IPS DF 6.9 (cell line): ENCODE results near the gene RNF151.
"Not testable (repeated sequence)": the region's sequence is repeated elsewhere in the genome, so short reads cannot be mapped to it uniquely, and the experiment has no call there.

Source experiments
- DNase-seq: peaks from one replicate; pipeline ENCODE4 v3.0.0-alpha.2; 2013; ENCODE audit warnings: low read depth, low spot score
- H3K27ac ChIP-seq: one replicate; pipeline ENCODE4 v1.5.1; 2013; ENCODE audit warnings: low read length, control low read depth
- H3K27me3 ChIP-seq: 2 replicates; pipeline ENCODE4 v1.6.1; 2013; ENCODE audit warnings: mild to moderate bottlenecking, low read length; ENCODE audit not compliant: control insufficient read depth, insufficient read depth
- H3K36me3 ChIP-seq: 2 replicates; pipeline ENCODE4 v1.6.1; 2013; ENCODE audit warnings: low read length; ENCODE audit not compliant: control insufficient read depth, insufficient read depth
- H3K4me1 ChIP-seq: 2 replicates; pipeline ENCODE4 v1.6.1; 2013; ENCODE audit warnings: low read length; ENCODE audit not compliant: control insufficient read depth, insufficient read depth
- H3K4me3 ChIP-seq: 2 replicates; pipeline ENCODE4 v1.5.1; 2013; ENCODE audit warnings: mild to moderate bottlenecking, low read length
- H3K9me3 ChIP-seq: 2 replicates; pipeline ENCODE4 v1.6.1; 2013; ENCODE audit warnings: low read length, inconsistent platforms; ENCODE audit not compliant: control insufficient read depth, insufficient read depth
- WGBS: extraction: QIAGEN DNeasy Blood & Tissue Kit; methylation state at CpG from one replicate; pipeline ENCODE4 v1.1.7; 2013; ENCODE audit warnings: mixed read lengths, missing lambda C conversion rate; ENCODE audit not compliant: insufficient read length, insufficient coverage; 5-methylcytosine and 5-hydroxymethylcytosine counted together

Gene RNF151

GRCh38 chr16:2004795-2005517, 38.3 kb downstream of the RNF151 start:
- no peaks in the 10 kb centered on the region for H3K9me3 ChIP-seq
- H3K4me1 ChIP-seq: peaks cover 5% of the 10 kb centered on the region
- H3K36me3 ChIP-seq: peaks cover 30% of the 10 kb centered on the region
- no peak for DNase-seq
- H3K4me3 ChIP-seq: no peak overlapping the region
- no CpG with 5 or more reads among the region's 34 CpGs for WGBS
- no peak overlapping the region for H3K27ac ChIP-seq
- H3K27me3 ChIP-seq: no peaks in the 10 kb centered on the region

DNA sequence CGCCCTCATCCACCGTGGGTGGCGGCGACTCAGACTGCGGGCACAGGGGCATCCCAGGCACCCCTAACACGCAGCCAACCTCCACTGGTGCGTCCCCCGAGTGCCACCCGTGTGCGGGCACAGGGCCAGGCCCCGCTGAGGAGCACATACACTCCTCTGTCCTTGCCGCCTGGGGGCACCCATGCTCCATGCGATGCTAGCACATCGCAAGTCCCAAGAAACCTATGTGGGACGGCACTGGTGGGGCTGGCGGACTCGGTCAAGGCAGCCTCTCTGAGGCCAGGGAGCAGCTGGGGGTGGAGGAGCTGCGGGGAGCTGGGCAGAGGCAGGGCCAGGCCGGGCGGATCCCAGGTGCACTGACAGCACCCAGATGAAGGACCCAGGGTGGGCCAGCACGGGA, 39.0 kb downstream of the RNF151 start:
- no peaks in the 10 kb centered on the region for H3K27me3 ChIP-seq
- peaks cover 5% of the 10 kb centered on the region for H3K4me1 ChIP-seq
- no peak for DNase-seq
- no peak overlapping the region for H3K4me3 ChIP-seq
- no peaks in the 10 kb centered on the region for H3K9me3 ChIP-seq
- WGBS: no CpG with 5 or more reads among the region's 21 CpGs
- peaks cover 26% of the 10 kb centered on the region for H3K36me3 ChIP-seq
- no peak overlapping the region for H3K27ac ChIP-seq

- Histone ChIP-seq H3K9me3 (no peaks in the 10 kb centered on the region), H3K4me1 (peaks cover 5% of the 10 kb centered on the region), H3K27me3 (no peaks in the 10 kb centered on the region), H3K27ac (no peak overlapping the region), H3K36me3 (peaks cover 21% of the 10 kb centered on the region), H3K4me3 (no peak overlapping the region)
- no CpG with 5 or more reads among the region's 8 CpGs for WGBS
- DNase-seq: no peak
These were observed 39.7 kb downstream of the RNF151 start for GRCh38 chr16:2006317-2006716.

GRCh38 chr16:2007081-2007836, 40.6 kb downstream of the RNF151 start:
- no CpG with 5 or more reads among the region's 16 CpGs for WGBS
- no peak overlapping the region for H3K27ac ChIP-seq
- H3K4me3 ChIP-seq: no peak overlapping the region
- H3K36me3 ChIP-seq: peaks cover 12% of the 10 kb centered on the region
- no peaks in the 10 kb centered on the region for H3K9me3 ChIP-seq
- peaks cover 5% of the 10 kb centered on the region for H3K4me1 ChIP-seq
- no peak for DNase-seq
- H3K27me3 ChIP-seq: no peaks in the 10 kb centered on the region

GRCh38 chr16:2008009-2008526, 41.4 kb downstream of the RNF151 start:
- H3K4me1 ChIP-seq: peaks cover 5% of the 10 kb centered on the region
- H3K27ac ChIP-seq: no peak overlapping the region
- H3K36me3 ChIP-seq: peaks cover 4% of the 10 kb centered on the region; the same call in 1 of the 2 replicates
- no CpG with 5 or more reads among the region's 15 CpGs for WGBS
- no peak overlapping the region for H3K4me3 ChIP-seq
- H3K27me3 ChIP-seq: no peaks in the 10 kb centered on the region
- no peaks in the 10 kb centered on the region for H3K9me3 ChIP-seq
- DNase-seq: no peak

DNA sequence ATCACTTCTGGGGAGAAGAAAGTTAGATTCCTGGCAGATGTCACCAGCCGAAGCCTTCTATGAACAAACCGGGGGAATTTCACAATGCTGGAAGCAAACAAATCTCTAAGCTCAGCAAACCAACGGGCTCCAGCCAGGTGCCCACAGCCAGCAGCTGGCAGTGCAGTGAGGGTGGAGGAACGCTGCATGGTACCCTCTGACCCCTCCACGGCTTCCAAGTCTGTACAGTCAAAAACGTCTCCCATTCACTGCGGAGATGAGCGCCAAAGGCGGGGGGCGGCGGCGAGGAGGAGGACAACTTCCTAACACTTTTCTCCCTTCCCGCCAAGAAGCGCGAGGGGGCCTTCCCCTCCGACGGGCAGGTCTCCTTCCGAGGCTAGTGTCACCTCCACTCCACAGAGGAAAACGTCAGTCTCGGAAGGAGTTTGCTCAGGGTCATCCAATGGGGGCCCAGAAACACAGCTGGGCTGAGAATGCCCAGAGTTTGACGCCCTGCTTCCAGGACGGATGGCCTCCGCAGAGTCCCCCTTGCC, 42.0 kb downstream of the RNF151 start:
- no peak overlapping the region for H3K27ac ChIP-seq
- WGBS: no CpG with 5 or more reads among the region's 23 CpGs

DNA sequence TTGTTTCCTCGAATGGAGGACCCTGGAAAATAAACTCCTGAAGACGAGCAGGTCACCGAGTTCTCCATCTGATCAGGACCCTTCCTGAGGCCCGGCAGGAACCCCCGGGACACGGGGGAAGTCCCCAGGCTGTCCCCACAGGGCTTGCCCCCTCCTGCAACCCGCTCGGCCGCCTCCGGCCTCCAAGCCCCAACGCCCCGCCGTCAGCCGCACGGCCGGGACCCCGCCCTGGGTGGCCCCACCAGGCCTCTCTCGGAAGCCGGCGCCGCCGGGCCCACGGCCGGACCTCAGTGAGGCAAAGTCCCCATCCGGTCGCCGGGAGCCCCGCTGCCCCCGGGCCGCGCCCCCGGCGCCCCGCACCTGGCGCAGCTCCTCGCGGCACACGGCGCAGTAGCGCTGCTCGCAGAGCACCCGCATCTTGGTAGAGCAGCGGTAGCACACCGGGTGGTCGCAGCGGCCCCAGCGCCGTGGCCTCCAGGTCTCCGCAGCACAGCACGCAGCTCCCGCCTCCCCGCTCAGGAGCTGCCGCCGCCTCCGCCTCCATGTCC, 42.6 kb downstream of the RNF151 start:
- H3K27ac ChIP-seq: no peak overlapping the region
- no peaks in the 10 kb centered on the region for H3K9me3 ChIP-seq
- peak overlapping the region; percentile 96 for H3K4me3 ChIP-seq
- H3K4me1 ChIP-seq: peaks cover 4% of the 10 kb centered on the region
- H3K27me3 ChIP-seq: no peaks in the 10 kb centered on the region
- no peak for DNase-seq
- no CpG with 5 or more reads among the region's 55 CpGs for WGBS
- no peaks in the 10 kb centered on the region; the same call in 1 of the 2 replicates for H3K36me3 ChIP-seq

More for the DNA sequence above, 42.0 kb downstream of the RNF151 start:
- DNase-seq: no peak
- peak overlapping the region; percentile 96 for H3K4me3 ChIP-seq
- no peaks in the 10 kb centered on the region for H3K27me3 ChIP-seq
- no peaks in the 10 kb centered on the region for H3K9me3 ChIP-seq
- H3K4me1 ChIP-seq: peaks cover 5% of the 10 kb centered on the region
- H3K36me3 ChIP-seq: no peaks in the 10 kb centered on the region; the same call in 1 of the 2 replicates

DNA sequence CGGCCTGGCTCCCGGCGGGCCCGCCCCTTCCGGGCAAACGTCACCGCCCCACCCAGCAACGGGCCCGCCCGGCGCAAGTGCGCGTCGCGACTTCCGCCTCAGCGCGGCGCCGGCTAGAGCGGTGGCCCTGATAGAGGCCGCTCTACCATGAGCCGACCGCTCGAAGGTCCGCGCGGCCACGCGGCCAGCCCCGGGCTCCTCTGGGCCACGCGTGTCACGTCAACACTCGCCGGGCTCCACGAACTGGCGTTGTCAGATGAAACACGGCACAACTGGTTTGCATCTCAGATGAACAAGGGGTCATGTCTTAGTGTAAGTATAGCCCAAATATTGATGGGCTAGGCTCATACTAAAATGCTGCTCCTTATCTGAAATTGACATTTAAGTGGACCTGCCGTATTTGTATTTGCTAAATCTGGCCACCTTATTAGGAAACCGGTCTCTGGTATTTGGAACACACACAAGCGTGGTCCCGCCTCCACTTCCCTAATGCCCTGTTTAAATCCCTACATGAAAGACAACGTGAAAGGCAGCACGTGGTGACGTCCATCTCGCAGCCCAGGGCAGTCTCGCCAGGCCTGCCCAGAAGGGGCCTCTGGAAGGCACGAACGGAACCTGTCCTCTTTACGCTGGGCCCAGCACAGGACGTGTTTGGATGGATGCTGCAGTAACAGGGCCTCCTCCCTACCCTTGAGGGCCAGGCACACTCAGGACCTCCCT, 43.3 kb downstream of the RNF151 start, which contains the start of gene ZNF598:
ZNF598 (minus strand) TSS at position 31 of the 720 bp plus-strand sequence.
- Histone ChIP-seq H3K27ac (no peak within 1 kb of the TSS), H3K27me3 (no peaks in the 10 kb centered on the region), H3K4me1 (peaks cover 1% of the 10 kb centered on the region), H3K9me3 (no peaks in the 10 kb centered on the region), H3K36me3 (no peaks in the 10 kb centered on the region; the same call in 1 of the 2 replicates), H3K4me3 (peak within 1 kb of the TSS; percentile 96)
- DNase-seq: no peak
- WGBS: no CpG with 5 or more reads among the region's 52 CpGs

GRCh38 chr16:2011726-2012125, 45.1 kb downstream of the RNF151 start:
- not testable (repeated sequence) for H3K36me3 ChIP-seq, H3K4me1 ChIP-seq, H3K27me3 ChIP-seq, H3K4me3 ChIP-seq, H3K27ac ChIP-seq, H3K9me3 ChIP-seq, DNase-seq
- no CpG with 5 or more reads among the region's 9 CpGs for WGBS

- WGBS: no CpG with 5 or more reads among the region's 15 CpGs
These were observed 46.9 kb downstream of the RNF151 start for GRCh38 chr16:2013527-2013926.

More at GRCh38 chr16:2013527-2013926, 46.9 kb downstream of the RNF151 start:
- Histone ChIP-seq H3K4me3 (no peak overlapping the region), H3K36me3 (no peaks in the 10 kb centered on the region), H3K27ac (no peak overlapping the region), H3K27me3 (no peaks in the 10 kb centered on the region), H3K4me1 (no peaks in the 10 kb centered on the region; the same call in 1 of the 2 replicates), H3K9me3 (no peaks in the 10 kb centered on the region)
- DNase-seq: no peak
